Neural progenitor cell (in vitro differentiated cells): ENCODE results near the gene PTP4A2.

Experiments used
- CTCF ChIP-seq: fragments of 200-600 bp; sonication (generic); IDR thresholded peaks from 2 replicates; pipeline ENCODE4 v1.5.1; 2017; ENCODE audit warnings: antibody characterized with exemption, mild to moderate bottlenecking
- EZH2phosphoT487 ChIP-seq: fragments of 200-600 bp; sonication (generic); IDR thresholded peaks from 2 replicates; pipeline ENCODE4 v1.6.1; 2017; ENCODE audit warnings: antibody characterized with exemption

DNA sequence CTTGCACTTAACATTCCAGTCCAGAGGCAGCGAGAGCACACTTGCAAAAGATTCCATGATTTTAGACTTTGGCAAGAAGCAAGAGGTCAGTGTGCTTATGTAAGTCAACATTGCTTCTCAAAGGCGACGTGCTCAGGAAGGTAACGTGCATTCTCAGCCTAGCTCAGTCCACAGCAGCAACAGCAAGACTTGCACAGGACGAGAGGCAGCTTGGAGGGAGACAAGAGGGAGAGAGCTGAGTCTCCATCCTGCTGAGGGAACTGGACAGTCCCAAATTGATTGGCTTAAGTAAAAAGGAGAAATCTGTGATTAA, 56.5 kb downstream of the PTP4A2 start:
- TF ChIP-seq EZH2phosphoT487 (no peak), CTCF (no peak)
